H1 (cell line): ENCODE results near the gene CALM3. TPM values are rescaled to one million over a fixed set of nuclear protein-coding genes. Genes with fewer than 3 reads are reported as not detected.

Experiments used
- CTCF ChIA-PET: fragments of 300-600 bp; sonication (Branson Sonifier 250); formaldehyde crosslinking; loops from one replicate; lab custom pipeline; 2021; ENCODE audit not compliant: partially characterized antibody; lab: Charles Lee
- POLR2A ChIA-PET: fragments of 300-600 bp; sonication (Branson Sonifier 250); formaldehyde crosslinking; loops from one replicate; lab custom pipeline; 2021; ENCODE audit warnings: inconsistent platforms; ENCODE audit not compliant: partially characterized antibody; lab: Charles Lee
- DNase-seq, 2 experiments: peaks; one replicate each; pipeline versions ENCODE4 v3.0.0 to v3.0.0-alpha.2; 2010 to 2022; ENCODE audit warnings: low spot score in 2 of 2, low read depth in 1 of 2, mixed read lengths in 1 of 2
- FAIRE-seq: peaks from 2 replicates; lab custom pipeline; 2011; peaks lifted over from hg19 to GRCh38; lab: Jason Lieb, UNC
- H2AFZ ChIP-seq: 2 replicates; pipeline ENCODE4 v1.8.1; 2012; ENCODE audit warnings: low read length, inconsistent platforms
- H2AK5ac ChIP-seq: 2 replicates; pipeline ENCODE4 v1.6.1; 2013; ENCODE audit warnings: low read depth, low read length
- H2BK120ac ChIP-seq: replicated peaks from 2 replicates; pipeline ENCODE3; 2013; ENCODE audit warnings: low read depth, low read length, inconsistent platforms
- H2BK12ac ChIP-seq: 2 replicates; pipeline ENCODE4 v1.6.1; 2013; ENCODE audit warnings: low read depth, low read length
- H2BK15ac ChIP-seq: 2 replicates; pipeline ENCODE4 v1.6.1; 2013; ENCODE audit warnings: low read length
- H2BK20ac ChIP-seq: 2 replicates; pipeline ENCODE4 v1.6.1; 2013; ENCODE audit warnings: low read length
- H2BK5ac ChIP-seq: 2 replicates; pipeline ENCODE4 v1.6.1; 2013; ENCODE audit warnings: low read depth, low read length
- H3K14ac ChIP-seq: 2 replicates; pipeline ENCODE4 v1.6.1; 2013; ENCODE audit warnings: inconsistent platforms; ENCODE audit not compliant: insufficient read length
- H3K18ac ChIP-seq: 2 replicates; pipeline ENCODE4 v1.6.1; 2013; ENCODE audit warnings: low read length; ENCODE audit errors: extremely low read depth
- H3K23ac ChIP-seq: 2 replicates; pipeline ENCODE4 v1.6.1; 2013; ENCODE audit warnings: inconsistent platforms; ENCODE audit not compliant: insufficient read length
- H3K23me2 ChIP-seq: 2 replicates; pipeline ENCODE4 v1.6.1; 2013; ENCODE audit warnings: low read depth, low read length
- H3K27ac ChIP-seq: 2 replicates; pipeline ENCODE4 v1.6.1; 2011; ENCODE audit warnings: low read depth, low read length, inconsistent platforms
- H3K27me3 ChIP-seq, 4 experiments: replicated peaks in 1 of 4; 1 replicate in 1 of 4; 2 replicates in 3 of 4; pipeline versions ENCODE4 v1.6.1 to v1.8.1; 2011 to 2013; ENCODE audit warnings: low read length in 3 of 4, mild to moderate bottlenecking in 3 of 4, inconsistent platforms in 2 of 4, mixed read lengths in 2 of 4, moderate library complexity in 1 of 4; ENCODE audit not compliant: control insufficient read depth in 3 of 4, insufficient read depth in 3 of 4; ENCODE audit errors: extremely low read depth in 1 of 4
- H3K36me3 ChIP-seq, 4 experiments: 2 replicates each; pipeline versions ENCODE4 v1.6.1 to v1.8.1; 2011 to 2013; ENCODE audit warnings: mild to moderate bottlenecking in 4 of 4, low read length in 3 of 4, moderate library complexity in 2 of 4, control low read depth in 1 of 4, inconsistent platforms in 1 of 4; ENCODE audit not compliant: insufficient read depth in 4 of 4, control insufficient read depth in 2 of 4
- H3K4ac ChIP-seq: replicated peaks from 2 replicates; pipeline ENCODE3; 2013; ENCODE audit warnings: low read length, low read depth, mixed read lengths, inconsistent platforms; ENCODE audit not compliant: insufficient read length
- H3K4me1 ChIP-seq, 4 experiments: replicated peaks in 1 of 4; 1 replicate in 1 of 4; 2 replicates in 3 of 4; pipeline versions ENCODE4 v1.6.1 to v1.8.1; 2011 to 2013; ENCODE audit warnings: low read length in 3 of 4, inconsistent platforms in 2 of 4, mixed read lengths in 1 of 4; ENCODE audit not compliant: insufficient read depth in 4 of 4, control insufficient read depth in 3 of 4
- H3K4me2 ChIP-seq, 2 experiments: 2 replicates each; pipeline versions ENCODE4 v1.6.1 to v1.8.1; 2011 to 2013; ENCODE audit warnings: low read depth in 2 of 2, low read length in 2 of 2, control low read depth in 1 of 2, inconsistent platforms in 1 of 2, mild to moderate bottlenecking in 1 of 2; ENCODE audit not compliant: insufficient read depth in 1 of 2
- H3K4me3 ChIP-seq, 4 experiments: fragments of 200-600, 300-600 bp in 1 of 4; sonication (generic), shearing (Covaris generic), sonication (Bioruptor Twin) in 1 of 4; 2 replicates each; pipeline versions ENCODE4 v1.5.1 to v1.8.1; 2011 to 2016; ENCODE audit warnings: low read length in 4 of 4, low read depth in 3 of 4, control low read depth in 2 of 4, inconsistent platforms in 2 of 4, mild to moderate bottlenecking in 2 of 4, mixed read lengths in 1 of 4, moderate library complexity in 1 of 4; ENCODE audit not compliant: insufficient read depth in 2 of 4; ENCODE audit errors: extremely low read depth in 1 of 4
- H3K56ac ChIP-seq: replicated peaks from 2 replicates; pipeline ENCODE3; 2013; ENCODE audit warnings: low read depth, mild to moderate bottlenecking, mixed read lengths, low read length, inconsistent platforms; ENCODE audit not compliant: insufficient read length
- H3K79me1 ChIP-seq: 2 replicates; pipeline ENCODE4 v1.6.1; 2013; ENCODE audit warnings: low read depth, low read length, control low read depth
- H3K79me2 ChIP-seq, 2 experiments: 2 replicates each; pipeline versions ENCODE4 v1.6.1 to v1.8.1; 2012 to 2013; ENCODE audit warnings: low read length in 2 of 2, mild to moderate bottlenecking in 2 of 2, inconsistent platforms in 1 of 2; ENCODE audit not compliant: insufficient read depth in 2 of 2, control insufficient read depth in 1 of 2
- H3K9ac ChIP-seq, 4 experiments: replicated peaks in 1 of 4; 1 replicate in 1 of 4; 2 replicates in 3 of 4; pipeline versions ENCODE4 v1.6.1 to v1.8.1; 2011 to 2013; ENCODE audit warnings: low read depth in 3 of 4, low read length in 3 of 4, control low read depth in 2 of 4, mild to moderate bottlenecking in 2 of 4, moderate library complexity in 2 of 4, inconsistent platforms in 1 of 4; ENCODE audit errors: extremely low read depth in 1 of 4
- H3K9me3 ChIP-seq, 2 experiments: 2 replicates each; pipeline versions ENCODE4 v1.6.1 to v1.8.1; 2012 to 2013; ENCODE audit warnings: mild to moderate bottlenecking in 2 of 2, moderate library complexity in 2 of 2, control low read depth in 1 of 2, inconsistent platforms in 1 of 2, low read depth in 1 of 2, low read length in 1 of 2, mixed read lengths in 1 of 2; ENCODE audit not compliant: insufficient read depth in 2 of 2
- H4K20me1 ChIP-seq, 2 experiments: replicated peaks in 1 of 2; 2 replicates each; pipeline versions ENCODE3 to v1.8.1; 2011 to 2013; ENCODE audit warnings: inconsistent platforms in 2 of 2, low read length in 2 of 2, mild to moderate bottlenecking in 1 of 2; ENCODE audit not compliant: insufficient read depth in 2 of 2, control insufficient read depth in 1 of 2
- H4K5ac ChIP-seq: 2 replicates; pipeline ENCODE4 v1.6.1; 2013; ENCODE audit warnings: low read length, low read depth, mixed read lengths, inconsistent platforms; ENCODE audit not compliant: insufficient read length
- H4K8ac ChIP-seq: 2 replicates; pipeline ENCODE4 v1.8.0; 2013; ENCODE audit warnings: mild to moderate bottlenecking, moderate library complexity, low read length, inconsistent platforms; ENCODE audit not compliant: insufficient read depth; ENCODE audit errors: extremely low read depth
- H4K91ac ChIP-seq: replicated peaks from 2 replicates; pipeline ENCODE3; 2013; ENCODE audit warnings: low read length, mixed read lengths, inconsistent platforms; ENCODE audit not compliant: insufficient read length
- JUN ChIP-seq: IDR thresholded peaks from 2 replicates; pipeline ENCODE4 v1.6.1; 2011; ENCODE audit warnings: low read depth, mild to moderate bottlenecking, improper control_type of control experiment, low read length
- TAF1 ChIP-seq: IDR thresholded peaks from 2 replicates; pipeline ENCODE4 v1.6.1; 2011; ENCODE audit warnings: mild to moderate bottlenecking, low read depth, low read length
- TAF7 ChIP-seq: optimal IDR thresholded peaks from 2 replicates; pipeline ENCODE3; 2011; ENCODE audit warnings: low read depth, mild to moderate bottlenecking, inconsistent platforms, low read length, moderate library complexity, borderline replicate concordance
- TBP ChIP-seq: IDR thresholded peaks from 2 replicates; pipeline ENCODE4 v1.6.1; 2011; ENCODE audit warnings: low read depth, low read length, improper control_type of control experiment
- TEAD4 ChIP-seq: IDR thresholded peaks from 2 replicates; pipeline ENCODE4 v1.6.1; 2012; ENCODE audit warnings: low read depth, low read length, inconsistent platforms, mixed read lengths
- WGBS, 2 experiments: shearing (Covaris generic) in 1 of 2; methylation state at CpG; one replicate each; pipeline versions ENCODE4 v1.1.6 to v1.1.7; 2013 to 2015; ENCODE audit warnings: low lambda C conversion rate in 2 of 2, mixed read lengths in 2 of 2, inconsistent platforms in 1 of 2, low coverage in 1 of 2, missing lambda C conversion rate in 1 of 2; ENCODE audit not compliant: insufficient replicate concordance in 2 of 2, insufficient coverage in 1 of 2, insufficient read length in 1 of 2; ENCODE audit errors: extremely low coverage in 1 of 2, missing lambda C conversion rate in 1 of 2; 5-methylcytosine and 5-hydroxymethylcytosine counted together
- polyA plus RNA-seq, 7 experiments: library from polyadenylated mRNA; depleted of rRNA in 3 of 7; stranded (reverse) in 5 of 7; unstranded in 2 of 7; fragments of >200 nt in 5 of 7; fragments of 200-250 nt in 2 of 7; gene quantifications; 1 replicate in 5 of 7; 2 replicates in 1 of 7; 4 replicates in 1 of 7; pipeline versions ENCODE4 v1.2.1 to v1.2.3, GENCODE V29; 2011 to 2013; ENCODE audit warnings: missing spikeins in 2 of 7, mixed read lengths in 2 of 7
- total RNA-seq: library from RNA; stranded (reverse); fragmentation: NEBNext Ultra II Directional; extraction: Animal tissue kit (Norgen Biotek cat#: 25700); gene quantifications from 2 replicates; pipeline ENCODE4 v1.2.1, GENCODE V29; 2021
- TF ChIP-seq, protein P1 (sequence below): IDR thresholded peaks from 2 replicates; pipeline ENCODE4 v1.6.1; 2012; ENCODE audit warnings: low read length, inconsistent platforms

The CALM3 gene
- total and polyA plus RNA-seq, 2 of the 8 experiments (the other 6 are each of a cell fraction or from before 2014, with no cell fraction given) = 315 to 326 TPM

DNA sequence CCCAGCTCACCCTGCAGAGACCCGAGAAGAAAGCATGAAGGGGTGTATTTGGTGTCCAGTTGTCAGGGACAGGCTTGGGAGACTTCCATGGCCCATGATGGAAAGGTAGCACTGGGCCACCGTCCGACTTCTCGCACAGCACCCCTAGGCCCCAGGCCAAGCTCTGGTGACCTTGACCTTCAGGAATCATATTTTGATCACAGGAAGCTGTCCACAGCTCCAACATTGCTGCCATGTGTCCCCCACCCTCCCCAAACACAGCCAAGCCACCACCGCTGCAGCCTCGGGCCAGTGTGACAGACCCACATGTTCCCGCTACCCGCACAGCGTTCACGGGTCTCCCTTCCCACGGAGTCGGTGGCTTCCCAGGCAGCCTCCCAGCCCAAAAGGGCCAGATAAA lies 24.6 kb downstream of the CALM3 start:
- FAIRE-seq = no peak
- TF ChIP-seq TAF1 (no peak), TEAD4 (no peak), TBP (no peak), TAF7 (no peak), JUN (no peak)
- TF ChIP-seq, protein P1, sequence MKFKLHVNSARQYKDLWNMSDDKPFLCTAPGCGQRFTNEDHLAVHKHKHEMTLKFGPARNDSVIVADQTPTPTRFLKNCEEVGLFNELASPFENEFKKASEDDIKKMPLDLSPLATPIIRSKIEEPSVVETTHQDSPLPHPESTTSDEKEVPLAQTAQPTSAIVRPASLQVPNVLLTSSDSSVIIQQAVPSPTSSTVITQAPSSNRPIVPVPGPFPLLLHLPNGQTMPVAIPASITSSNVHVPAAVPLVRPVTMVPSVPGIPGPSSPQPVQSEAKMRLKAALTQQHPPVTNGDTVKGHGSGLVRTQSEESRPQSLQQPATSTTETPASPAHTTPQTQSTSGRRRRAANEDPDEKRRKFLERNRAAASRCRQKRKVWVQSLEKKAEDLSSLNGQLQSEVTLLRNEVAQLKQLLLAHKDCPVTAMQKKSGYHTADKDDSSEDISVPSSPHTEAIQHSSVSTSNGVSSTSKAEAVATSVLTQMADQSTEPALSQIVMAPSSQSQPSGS = no peak
- no peaks in the 10 kb centered on the region for H3K9me3 ChIP-seq
- H4K20me1 ChIP-seq = no peaks in the 10 kb centered on the region
- H3K56ac ChIP-seq = no peak overlapping the region
- no peak overlapping the region for H2BK15ac ChIP-seq
- no peak overlapping the region for H3K18ac ChIP-seq
- H3K79me2 ChIP-seq = no peaks in the 10 kb centered on the region
- WGBS, 2 experiments = 82% methylated on average over 12 of the region's 12 CpGs; no CpG with 5 or more reads in 1 of the 2 experiments
- H3K9ac ChIP-seq = no peak overlapping the region
- no peak overlapping the region for H3K27ac ChIP-seq
- no peak overlapping the region for H4K8ac ChIP-seq
- H3K4me3 ChIP-seq = no peak overlapping the region
- H3K4ac ChIP-seq = no peak overlapping the region
- ChIA-PET POLR2A (interaction anchor here (0.6 to 1.1 kb wide), 3 partner anchors 18 to 243 kb away, joined by 3 to 4 read pairs (median 4); no protein-coding TSS in a partner anchor), CTCF (interaction anchor here (0.8 to 15.3 kb wide), 6 partner anchors 8 to 95 kb away, joined by 3 to 309 read pairs (median 6); partner anchors contain the start of gene CALM3)
- H3K36me3 ChIP-seq = no peaks in the 10 kb centered on the region
- H3K27me3 ChIP-seq = no peaks in the 10 kb centered on the region
- H2BK20ac ChIP-seq = no peak overlapping the region
- no peaks in the 10 kb centered on the region for H3K23me2 ChIP-seq
- no peak overlapping the region for H2BK5ac ChIP-seq
- H3K4me1 ChIP-seq = peaks cover 0 to 14% (median 6%) of the 10 kb centered on the region in 4 experiments; a peak in 6 of 7 replicates
- H3K14ac ChIP-seq = no peak overlapping the region
- H2BK12ac ChIP-seq = 0 out of 2 replicates have a peak overlapping the region, but pooled peaks have one; percentile 27
- no peak overlapping the region for H2AFZ ChIP-seq
- no peak overlapping the region for H3K4me2 ChIP-seq
- H3K23ac ChIP-seq = no peak overlapping the region
- no peak overlapping the region for H4K91ac ChIP-seq
- no peak overlapping the region for H2BK120ac ChIP-seq
- H2AK5ac ChIP-seq = no peak overlapping the region
- no peaks in the 10 kb centered on the region for H3K79me1 ChIP-seq
- H4K5ac ChIP-seq = no peak overlapping the region
- no peak for DNase-seq
